Measurements from ENCODE around the gene SPI1. TPM values are rescaled to one million over a fixed set of nuclear protein-coding genes. Genes with fewer than 3 reads are reported as not detected.

SPI1 gene
- total and polyA plus RNA-seq, 4 experiments from 2014 or later, result 0.28 to 5.0 (median 4.8) TPM; not detected in 1

- ChIA-PET CTCF (ENCODE audit: partially characterized antibody) (interaction anchor here (2.2 kb wide), 1 partner anchor 14 kb away, joined by 8 read pairs; no protein-coding TSS in a partner anchor), POLR2A (ENCODE audit: partially characterized antibody) (no interaction called here)
- no peak overlapping the region for H3K4me3 ChIP-seq (ENCODE audit: low read length in 2 of 2)
- no peaks in the 10 kb centered on the region for H3K9me3 ChIP-seq (ENCODE audit: control insufficient read depth in 1 of 2, low read length in 2 of 2)
- H3K27me3 Mint-ChIP-seq, result peaks cover 0 to 3% of the 10 kb centered on the region in 2 donors
- H3K9me3 Mint-ChIP-seq, result no peaks in the 10 kb centered on the region
- H3K36me3 Mint-ChIP-seq, result no peaks in the 10 kb centered on the region
- H3K4me1 Mint-ChIP-seq, result peaks cover 2 to 5% (median 4%) of the 10 kb centered on the region in 4 donors
- no peak overlapping the region for H3K27ac Mint-ChIP-seq
- intact Hi-C loops (cut with micrococcal nuclease), result no loop called here
- H3K36me3 ChIP-seq (ENCODE audit: insufficient read depth, low read length), result no peaks in the 10 kb centered on the region
- peak overlapping the region in 1 of 8 donors; percentile 26 for H3K4me3 Mint-ChIP-seq
- no peak for DNase-seq
- H3K27me3 ChIP-seq (ENCODE audit: insufficient read depth, low read length), result no peaks in the 10 kb centered on the region
- H3K27ac ChIP-seq (ENCODE audit: low read depth, low read length), result no peak overlapping the region
- peaks cover 4% of the 10 kb centered on the region for H3K4me1 ChIP-seq (ENCODE audit: insufficient read depth, low read length)
These were observed 18.8 kb downstream of the SPI1 start for GRCh38 chr11:47359586-47359985.

GRCh38 chr11:47359162-47359561 lies 19.2 kb downstream of the SPI1 start:
- CTCF ChIA-PET (ENCODE audit: partially characterized antibody), result interaction anchor here (2.2 kb wide), 1 partner anchor 15 kb away, joined by 8 read pairs; no protein-coding TSS in a partner anchor
- Histone ChIP-seq H3K4me1 (ENCODE audit: insufficient read depth, low read length) (peaks cover 4% of the 10 kb centered on the region), H3K9me3 (ENCODE audit: control insufficient read depth in 1 of 2, low read length in 2 of 2) (no peaks in the 10 kb centered on the region), H3K36me3 (ENCODE audit: insufficient read depth, low read length) (no peaks in the 10 kb centered on the region), H3K27ac (ENCODE audit: low read depth, low read length) (no peak overlapping the region), H3K4me3 (ENCODE audit: low read length in 2 of 2) (no peak overlapping the region), H3K27me3 (ENCODE audit: insufficient read depth, low read length) (no peaks in the 10 kb centered on the region)
- no peak for DNase-seq
- intact Hi-C loops (cut with micrococcal nuclease), result no loop called here
- peak overlapping the region in 1 of 7 donors; percentile 55 for H3K27ac Mint-ChIP-seq
- no peaks in the 10 kb centered on the region for H3K36me3 Mint-ChIP-seq
- peaks cover 2 to 5% (median 4%) of the 10 kb centered on the region in 4 donors for H3K4me1 Mint-ChIP-seq
- POLR2A ChIA-PET (ENCODE audit: partially characterized antibody), result no interaction called here
- H3K27me3 Mint-ChIP-seq, result peaks cover 0 to 1% of the 10 kb centered on the region in 2 donors
- H3K9me3 Mint-ChIP-seq, result no peaks in the 10 kb centered on the region
- peak overlapping the region in 1 of 8 donors; percentile 26 for H3K4me3 Mint-ChIP-seq

GRCh38 chr11:47358731-47359051 lies 19.7 kb downstream of the SPI1 start:
- CTCF ChIA-PET (ENCODE audit: partially characterized antibody), result interaction anchor here (2.2 kb wide), 1 partner anchor 15 kb away, joined by 8 read pairs; no protein-coding TSS in a partner anchor
- H3K4me1 ChIP-seq (ENCODE audit: insufficient read depth, low read length), result peaks cover 4% of the 10 kb centered on the region
- H3K36me3 ChIP-seq (ENCODE audit: insufficient read depth, low read length), result no peaks in the 10 kb centered on the region
- H3K9me3 Mint-ChIP-seq, result no peaks in the 10 kb centered on the region
- H3K27me3 ChIP-seq (ENCODE audit: insufficient read depth, low read length), result no peaks in the 10 kb centered on the region
- DNase-seq, result no peak
- no peak overlapping the region for H3K27ac ChIP-seq (ENCODE audit: low read depth, low read length)
- no peaks in the 10 kb centered on the region for H3K36me3 Mint-ChIP-seq
- POLR2A ChIA-PET (ENCODE audit: partially characterized antibody), result no interaction called here
- no peaks in the 10 kb centered on the region for H3K9me3 ChIP-seq (ENCODE audit: control insufficient read depth in 1 of 2, low read length in 2 of 2)
- H3K4me1 Mint-ChIP-seq, result peaks cover 2 to 5% (median 4%) of the 10 kb centered on the region in 4 donors
- H3K27ac Mint-ChIP-seq, result no peak overlapping the region
- intact Hi-C loops (cut with micrococcal nuclease), result no loop called here
- no peak overlapping the region for H3K4me3 Mint-ChIP-seq
- no peak overlapping the region for H3K4me3 ChIP-seq (ENCODE audit: low read length in 2 of 2)
- H3K27me3 Mint-ChIP-seq, result peaks cover 0 to 1% of the 10 kb centered on the region in 2 donors

- Mint-ChIP-seq H3K9me3 (no peaks in the 10 kb centered on the region), H3K4me1 (peaks cover 2 to 5% (median 4%) of the 10 kb centered on the region in 4 donors), H3K27me3 (peaks cover 0 to 1% of the 10 kb centered on the region in 2 donors), H3K4me3 (no peak overlapping the region), H3K27ac (no peak overlapping the region), H3K36me3 (no peaks in the 10 kb centered on the region)
- CTCF ChIA-PET (ENCODE audit: partially characterized antibody), result interaction anchor here (2.2 kb wide), 1 partner anchor 16 kb away, joined by 8 read pairs; no protein-coding TSS in a partner anchor
- Histone ChIP-seq H3K27ac (ENCODE audit: low read depth, low read length) (no peak overlapping the region), H3K4me3 (ENCODE audit: low read length in 2 of 2) (no peak overlapping the region), H3K27me3 (ENCODE audit: insufficient read depth, low read length) (no peaks in the 10 kb centered on the region), H3K36me3 (ENCODE audit: insufficient read depth, low read length) (no peaks in the 10 kb centered on the region), H3K4me1 (ENCODE audit: insufficient read depth, low read length) (peaks cover 4% of the 10 kb centered on the region), H3K9me3 (ENCODE audit: control insufficient read depth in 1 of 2, low read length in 2 of 2) (no peaks in the 10 kb centered on the region)
- intact Hi-C loops (cut with micrococcal nuclease), result no loop called here
- POLR2A ChIA-PET (ENCODE audit: partially characterized antibody), result no interaction called here
- no peak for DNase-seq
These were observed 20.2 kb downstream of the SPI1 start for GRCh38 chr11:47357985-47358730.

DNA sequence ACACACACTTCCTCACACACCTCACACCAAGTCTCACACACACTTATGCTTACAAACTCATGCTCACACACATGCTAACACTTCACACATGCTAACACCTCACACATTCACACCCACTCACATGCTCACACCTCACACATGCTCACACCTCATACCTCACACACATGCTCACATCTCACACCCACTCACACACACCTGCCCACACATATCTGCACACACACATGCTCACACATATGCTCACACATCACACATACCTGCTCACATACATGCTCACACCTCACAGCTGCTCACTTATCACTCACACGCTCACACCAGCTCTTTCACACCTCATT lies 21.4 kb downstream of the SPI1 start:
- Histone ChIP-seq H3K27ac (ENCODE audit: low read depth, low read length) (no peak overlapping the region), H3K4me1 (ENCODE audit: insufficient read depth, low read length) (peaks cover 4% of the 10 kb centered on the region), H3K27me3 (ENCODE audit: insufficient read depth, low read length) (no peaks in the 10 kb centered on the region), H3K9me3 (ENCODE audit: control insufficient read depth in 1 of 2, low read length in 2 of 2) (no peaks in the 10 kb centered on the region), H3K36me3 (ENCODE audit: insufficient read depth, low read length) (no peaks in the 10 kb centered on the region), H3K4me3 (ENCODE audit: low read length in 2 of 2) (no peak overlapping the region)
- ChIA-PET POLR2A (ENCODE audit: partially characterized antibody) (no interaction called here), CTCF (ENCODE audit: partially characterized antibody) (no interaction called here)
- intact Hi-C loops (cut with micrococcal nuclease), result no loop called here
- Mint-ChIP-seq H3K4me3 (no peak overlapping the region), H3K4me1 (peaks cover 2 to 5% (median 4%) of the 10 kb centered on the region in 4 donors), H3K36me3 (no peaks in the 10 kb centered on the region), H3K9me3 (no peaks in the 10 kb centered on the region), H3K27me3 (peaks cover 0 to 1% of the 10 kb centered on the region in 2 donors), H3K27ac (no peak overlapping the region)
- no peak for DNase-seq

DNA sequence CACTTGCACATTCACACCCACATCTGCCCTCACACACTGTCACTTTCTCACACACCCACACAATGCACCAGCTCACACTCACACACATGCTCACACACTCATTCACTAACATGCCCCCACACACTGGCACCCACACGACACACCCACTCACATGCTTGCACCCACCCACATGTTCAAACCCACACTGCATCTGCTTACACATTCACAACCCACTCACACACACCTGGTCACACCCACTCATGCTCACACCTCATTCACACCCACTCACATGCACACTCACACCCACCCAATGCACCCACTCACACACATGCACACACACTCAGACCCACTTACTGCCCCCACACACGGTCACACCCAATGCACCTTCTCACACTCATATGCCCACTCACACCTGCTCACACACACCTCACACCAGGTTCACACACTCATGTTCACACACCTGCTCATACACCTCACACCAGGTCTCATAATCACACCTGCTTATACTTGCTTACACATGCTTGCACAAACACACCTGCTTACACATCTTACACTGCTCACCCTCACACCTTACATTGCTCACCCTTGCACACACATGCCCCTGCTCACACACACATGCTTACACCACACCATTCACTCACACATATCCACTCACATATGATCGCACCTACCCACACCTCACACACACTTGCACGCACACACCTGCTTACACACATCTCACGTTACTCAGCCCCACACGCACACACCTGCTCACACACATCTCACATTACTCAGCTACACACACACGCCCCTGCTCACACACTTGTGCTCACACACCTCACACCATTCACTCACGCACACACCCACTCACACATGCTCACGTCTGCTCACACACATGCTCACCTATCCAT lies 22.0 kb downstream of the SPI1 start:
- no peaks in the 10 kb centered on the region for H3K9me3 Mint-ChIP-seq
- H3K27ac Mint-ChIP-seq, result no peak overlapping the region
- H3K9me3 ChIP-seq (ENCODE audit: control insufficient read depth in 1 of 2, low read length in 2 of 2), result no peaks in the 10 kb centered on the region
- CTCF ChIA-PET (ENCODE audit: partially characterized antibody), result no interaction called here
- peaks cover 2 to 5% (median 4%) of the 10 kb centered on the region in 4 donors for H3K4me1 Mint-ChIP-seq
- peaks cover 0 to 1% of the 10 kb centered on the region in 2 donors for H3K27me3 Mint-ChIP-seq
- H3K27me3 ChIP-seq (ENCODE audit: insufficient read depth, low read length), result no peaks in the 10 kb centered on the region
- no peak overlapping the region for H3K4me3 ChIP-seq (ENCODE audit: low read length in 2 of 2)
- H3K4me1 ChIP-seq (ENCODE audit: insufficient read depth, low read length), result peaks cover 4% of the 10 kb centered on the region
- H3K4me3 Mint-ChIP-seq, result no peak overlapping the region
- no peaks in the 10 kb centered on the region for H3K36me3 ChIP-seq (ENCODE audit: insufficient read depth, low read length)
- H3K27ac ChIP-seq (ENCODE audit: low read depth, low read length), result no peak overlapping the region
- POLR2A ChIA-PET (ENCODE audit: partially characterized antibody), result no interaction called here
- intact Hi-C loops (cut with micrococcal nuclease), result no loop called here
- DNase-seq, result no peak
- H3K36me3 Mint-ChIP-seq, result no peaks in the 10 kb centered on the region

DNA sequence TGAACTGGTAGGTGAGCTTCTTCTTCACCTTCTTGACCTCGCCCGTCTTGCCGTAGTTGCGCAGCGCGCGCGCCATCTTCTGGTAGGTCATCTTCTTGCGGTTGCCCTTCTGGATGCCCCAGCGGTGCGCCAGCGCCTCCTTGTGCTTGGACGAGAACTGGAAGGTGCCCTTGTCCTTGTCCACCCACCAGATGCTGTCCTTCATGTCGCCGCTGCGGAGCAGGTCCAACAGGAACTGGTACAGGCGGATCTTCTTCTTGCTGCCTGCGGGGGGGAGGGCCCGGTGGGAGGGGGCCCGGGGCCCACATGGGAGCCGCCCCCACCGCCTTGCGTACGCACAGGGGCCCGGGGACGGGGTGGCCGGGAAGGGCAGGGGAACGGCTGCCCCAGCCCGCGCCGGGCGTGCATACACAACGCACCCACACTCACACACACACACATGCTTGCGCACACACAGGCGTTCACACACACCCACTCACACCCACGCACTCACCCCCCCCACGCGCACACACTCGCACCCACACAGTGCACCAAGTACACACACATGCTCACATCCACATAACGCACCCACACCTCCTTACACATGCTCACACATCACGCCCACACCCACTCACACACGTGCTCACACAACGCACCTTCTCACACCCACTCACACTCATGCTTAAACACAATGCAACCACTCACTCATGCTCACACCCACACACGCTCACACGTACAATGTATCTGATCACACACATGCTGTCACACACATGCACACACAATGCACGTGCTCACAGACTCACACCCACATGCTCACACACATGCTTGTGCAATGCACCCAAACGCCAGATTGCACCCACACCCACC lies 22.8 kb downstream of the SPI1 start:
- ChIA-PET POLR2A (ENCODE audit: partially characterized antibody) (no interaction called here), CTCF (ENCODE audit: partially characterized antibody) (no interaction called here)
- Mint-ChIP-seq H3K27ac (no peak overlapping the region), H3K4me1 (peaks cover 2 to 5% (median 3%) of the 10 kb centered on the region in 4 donors), H3K36me3 (no peaks in the 10 kb centered on the region), H3K9me3 (no peaks in the 10 kb centered on the region), H3K4me3 (no peak overlapping the region), H3K27me3 (no peaks in the 10 kb centered on the region)
- Histone ChIP-seq H3K4me3 (ENCODE audit: low read length in 2 of 2) (no peak overlapping the region), H3K27ac (ENCODE audit: low read depth, low read length) (no peak overlapping the region), H3K4me1 (ENCODE audit: insufficient read depth, low read length) (peaks cover 4% of the 10 kb centered on the region), H3K36me3 (ENCODE audit: insufficient read depth, low read length) (no peaks in the 10 kb centered on the region), H3K9me3 (ENCODE audit: control insufficient read depth in 1 of 2, low read length in 2 of 2) (no peaks in the 10 kb centered on the region), H3K27me3 (ENCODE audit: insufficient read depth, low read length) (no peaks in the 10 kb centered on the region)
- DNase-seq, result no peak
- intact Hi-C loops (cut with micrococcal nuclease), result no loop called here
